K562 (cell line): ENCODE results near the gene GET3. TPM values are rescaled to one million over a fixed set of nuclear protein-coding genes. Genes with fewer than 3 reads are reported as not detected.

Source experiments
- ASH1L ChIP-seq: fragments of 450-650 bp; IDR thresholded peaks from 2 replicates; pipeline ENCODE4 v1.6.1; 2018; ENCODE audit warnings: borderline replicate concordance, mild to moderate bottlenecking, low read depth; ENCODE audit not compliant: partially characterized antibody
- CEBPB ChIP-seq: fragments of 450-650 bp; IDR thresholded peaks from 2 replicates; pipeline ENCODE4 v1.6.1; 2016; ENCODE audit warnings: missing genetic modification characterization, missing compliant biosample characterization
- COPS2 ChIP-seq: fragments of 450-650 bp; conservative IDR thresholded peaks from 2 replicates; pipeline ENCODE4 v1.6.1; 2016; ENCODE audit warnings: mild to moderate bottlenecking, moderate library complexity
- DPF2 ChIP-seq: fragments of 450-650 bp; IDR thresholded peaks from 2 replicates; pipeline ENCODE4 v1.6.1; 2016
- ELK1 ChIP-seq: sonication (generic); formaldehyde crosslinking; IDR thresholded peaks from 2 replicates; pipeline ENCODE4 v1.8.1; 2022; ENCODE audit warnings: missing genetic modification reagents
- HLTF ChIP-seq: fragments of 450-650 bp; IDR thresholded peaks from 2 replicates; pipeline ENCODE4 v1.6.1; 2016
- HNRNPUL1 ChIP-seq: fragments of 200-400 bp; formaldehyde crosslinking; IDR thresholded peaks from 2 replicates; pipeline ENCODE4 v1.6.1; 2017; ENCODE audit warnings: low read length
- KLF16 ChIP-seq: IDR thresholded peaks from 2 replicates; pipeline ENCODE4 v1.6.1; 2016; ENCODE audit warnings: antibody characterized with exemption
- MCM3 ChIP-seq: fragments of 450-650 bp; IDR thresholded peaks from 2 replicates; pipeline ENCODE4 v1.6.1; 2016
- NFIC ChIP-seq: fragments of 450-650 bp; IDR thresholded peaks from 2 replicates; pipeline ENCODE4 v1.6.1; 2017; ENCODE audit warnings: mild to moderate bottlenecking, inconsistent platforms
- NRF1 ChIP-seq, 2 experiments: fragments of 450-650 bp; IDR thresholded peaks in 1 of 2; conservative IDR thresholded peaks in 1 of 2; 2 replicates each; pipeline ENCODE4 v1.6.1; 2014; ENCODE audit warnings: mild to moderate bottlenecking in 2 of 2
- SRF ChIP-seq, 2 experiments: fragments of 250-450, 450-650 bp in 1 of 2; sonication (Bioruptor Pico) in 1 of 2; sonication (generic) in 1 of 2; formaldehyde crosslinking; IDR thresholded peaks; 2 replicates each; pipeline versions ENCODE4 v1.5.0 to v1.5.1; 2020 to 2022; ENCODE audit warnings: mild to moderate bottlenecking in 1 of 2, missing genetic modification reagents in 1 of 2
- STAG1 ChIP-seq: sonication (generic); formaldehyde crosslinking; IDR thresholded peaks from 2 replicates; pipeline ENCODE4 v1.5.0; 2020; ENCODE audit warnings: missing genetic modification reagents, borderline replicate concordance
- ZFPM2 ChIP-seq: fragments of 250-450 bp; sonication (Bioruptor Pico); IDR thresholded peaks from 2 replicates; pipeline ENCODE4 v1.5.1; 2022; ENCODE audit warnings: mild to moderate bottlenecking
- ZNF778 ChIP-seq: fragments of 450-650 bp; formaldehyde crosslinking; IDR thresholded peaks from 2 replicates; pipeline ENCODE4 v1.4.0; 2020; ENCODE audit warnings: mild to moderate bottlenecking, moderate library complexity
- polyA plus RNA-seq, 8 experiments: library from polyadenylated mRNA; depleted of rRNA in 4 of 8; stranded (reverse) in 5 of 8; unstranded in 3 of 8; fragments of >200 nt; fragmentation: Nextera tagmentation in 2 of 8; fragmentation: Illumina TruSeq in 1 of 8; extraction: Ambion mirVana in 2 of 8; extraction: Trizol in 1 of 8; gene quantifications; 2 replicates each; pipeline versions ENCODE4 v1.2.1 to v1.2.3, GENCODE V29; 2011 to 2014; ENCODE audit warnings: inconsistent platforms in 1 of 8, missing spikeins in 1 of 8
- total RNA-seq, 7 experiments: library from RNA; depleted of rRNA in 6 of 7; stranded (reverse); fragments of >200 nt in 6 of 7; fragmentation: Illumina TruSeq in 2 of 7; extraction: Trizol in 2 of 7; gene quantifications; 2 replicates each; pipeline versions ENCODE4 v1.2.1 to v1.2.3, GENCODE V29; 2011 to 2021; ENCODE audit warnings: low replicate concordance in 1 of 7
- TF ChIP-seq, protein P1 (sequence below): sonication (generic); formaldehyde crosslinking; IDR thresholded peaks from 2 replicates; pipeline ENCODE4 v1.8.0; 2022; ENCODE audit warnings: mild to moderate bottlenecking, missing genetic modification reagents
- TF ChIP-seq, protein P2 (sequence below): fragments of 450-650 bp; IDR thresholded peaks from 2 replicates; pipeline ENCODE4 v1.6.1; 2018; ENCODE audit not compliant: partially characterized antibody
- TF ChIP-seq, protein P3 (sequence below): sonication (generic); formaldehyde crosslinking; IDR thresholded peaks from 2 replicates; pipeline ENCODE4 v1.8.1; 2023; ENCODE audit warnings: mild to moderate bottlenecking, missing genetic modification reagents, moderate library complexity

GET3 gene
- total and polyA plus RNA-seq, 9 of the 15 experiments (the other 6 are each of a cell fraction or from before 2014, with no cell fraction given), result 8.3 to 83.5 (median 51.8) TPM

GRCh38 chr19:12784394-12784870 lies 47.1 kb downstream of the GET3 start (continued):
- TF ChIP-seq, protein P1, sequence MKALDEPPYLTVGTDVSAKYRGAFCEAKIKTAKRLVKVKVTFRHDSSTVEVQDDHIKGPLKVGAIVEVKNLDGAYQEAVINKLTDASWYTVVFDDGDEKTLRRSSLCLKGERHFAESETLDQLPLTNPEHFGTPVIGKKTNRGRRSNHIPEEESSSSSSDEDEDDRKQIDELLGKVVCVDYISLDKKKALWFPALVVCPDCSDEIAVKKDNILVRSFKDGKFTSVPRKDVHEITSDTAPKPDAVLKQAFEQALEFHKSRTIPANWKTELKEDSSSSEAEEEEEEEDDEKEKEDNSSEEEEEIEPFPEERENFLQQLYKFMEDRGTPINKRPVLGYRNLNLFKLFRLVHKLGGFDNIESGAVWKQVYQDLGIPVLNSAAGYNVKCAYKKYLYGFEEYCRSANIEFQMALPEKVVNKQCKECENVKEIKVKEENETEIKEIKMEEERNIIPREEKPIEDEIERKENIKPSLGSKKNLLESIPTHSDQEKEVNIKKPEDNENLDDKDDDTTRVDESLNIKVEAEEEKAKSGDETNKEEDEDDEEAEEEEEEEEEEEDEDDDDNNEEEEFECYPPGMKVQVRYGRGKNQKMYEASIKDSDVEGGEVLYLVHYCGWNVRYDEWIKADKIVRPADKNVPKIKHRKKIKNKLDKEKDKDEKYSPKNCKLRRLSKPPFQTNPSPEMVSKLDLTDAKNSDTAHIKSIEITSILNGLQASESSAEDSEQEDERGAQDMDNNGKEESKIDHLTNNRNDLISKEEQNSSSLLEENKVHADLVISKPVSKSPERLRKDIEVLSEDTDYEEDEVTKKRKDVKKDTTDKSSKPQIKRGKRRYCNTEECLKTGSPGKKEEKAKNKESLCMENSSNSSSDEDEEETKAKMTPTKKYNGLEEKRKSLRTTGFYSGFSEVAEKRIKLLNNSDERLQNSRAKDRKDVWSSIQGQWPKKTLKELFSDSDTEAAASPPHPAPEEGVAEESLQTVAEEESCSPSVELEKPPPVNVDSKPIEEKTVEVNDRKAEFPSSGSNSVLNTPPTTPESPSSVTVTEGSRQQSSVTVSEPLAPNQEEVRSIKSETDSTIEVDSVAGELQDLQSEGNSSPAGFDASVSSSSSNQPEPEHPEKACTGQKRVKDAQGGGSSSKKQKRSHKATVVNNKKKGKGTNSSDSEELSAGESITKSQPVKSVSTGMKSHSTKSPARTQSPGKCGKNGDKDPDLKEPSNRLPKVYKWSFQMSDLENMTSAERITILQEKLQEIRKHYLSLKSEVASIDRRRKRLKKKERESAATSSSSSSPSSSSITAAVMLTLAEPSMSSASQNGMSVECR, result no peak; the same call in 1 of the 2 replicates
- TF ChIP-seq, protein P2, sequence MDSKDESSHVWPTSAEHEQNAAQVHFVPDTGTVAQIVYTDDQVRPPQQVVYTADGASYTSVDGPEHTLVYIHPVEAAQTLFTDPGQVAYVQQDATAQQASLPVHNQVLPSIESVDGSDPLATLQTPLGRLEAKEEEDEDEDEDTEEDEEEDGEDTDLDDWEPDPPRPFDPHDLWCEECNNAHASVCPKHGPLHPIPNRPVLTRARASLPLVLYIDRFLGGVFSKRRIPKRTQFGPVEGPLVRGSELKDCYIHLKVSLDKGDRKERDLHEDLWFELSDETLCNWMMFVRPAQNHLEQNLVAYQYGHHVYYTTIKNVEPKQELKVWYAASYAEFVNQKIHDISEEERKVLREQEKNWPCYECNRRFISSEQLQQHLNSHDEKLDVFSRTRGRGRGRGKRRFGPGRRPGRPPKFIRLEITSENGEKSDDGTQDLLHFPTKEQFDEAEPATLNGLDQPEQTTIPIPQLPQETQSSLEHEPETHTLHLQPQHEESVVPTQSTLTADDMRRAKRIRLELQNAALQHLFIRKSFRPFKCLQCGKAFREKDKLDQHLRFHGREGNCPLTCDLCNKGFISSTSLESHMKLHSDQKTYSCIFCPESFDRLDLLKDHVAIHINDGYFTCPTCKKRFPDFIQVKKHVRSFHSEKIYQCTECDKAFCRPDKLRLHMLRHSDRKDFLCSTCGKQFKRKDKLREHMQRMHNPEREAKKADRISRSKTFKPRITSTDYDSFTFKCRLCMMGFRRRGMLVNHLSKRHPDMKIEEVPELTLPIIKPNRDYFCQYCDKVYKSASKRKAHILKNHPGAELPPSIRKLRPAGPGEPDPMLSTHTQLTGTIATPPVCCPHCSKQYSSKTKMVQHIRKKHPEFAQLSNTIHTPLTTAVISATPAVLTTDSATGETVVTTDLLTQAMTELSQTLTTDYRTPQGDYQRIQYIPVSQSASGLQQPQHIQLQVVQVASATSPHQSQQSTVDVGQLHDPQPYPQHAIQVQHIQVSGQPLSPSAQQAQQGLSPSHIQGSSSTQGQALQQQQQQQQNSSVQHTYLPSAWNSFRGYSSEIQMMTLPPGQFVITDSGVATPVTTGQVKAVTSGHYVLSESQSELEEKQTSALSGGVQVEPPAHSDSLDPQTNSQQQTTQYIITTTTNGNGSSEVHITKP, result peak; percentile 39
- TF ChIP-seq, protein P3, sequence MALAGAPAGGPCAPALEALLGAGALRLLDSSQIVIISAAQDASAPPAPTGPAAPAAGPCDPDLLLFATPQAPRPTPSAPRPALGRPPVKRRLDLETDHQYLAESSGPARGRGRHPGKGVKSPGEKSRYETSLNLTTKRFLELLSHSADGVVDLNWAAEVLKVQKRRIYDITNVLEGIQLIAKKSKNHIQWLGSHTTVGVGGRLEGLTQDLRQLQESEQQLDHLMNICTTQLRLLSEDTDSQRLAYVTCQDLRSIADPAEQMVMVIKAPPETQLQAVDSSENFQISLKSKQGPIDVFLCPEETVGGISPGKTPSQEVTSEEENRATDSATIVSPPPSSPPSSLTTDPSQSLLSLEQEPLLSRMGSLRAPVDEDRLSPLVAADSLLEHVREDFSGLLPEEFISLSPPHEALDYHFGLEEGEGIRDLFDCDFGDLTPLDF (CRISPR knock-in tag), result no peak
- TF ChIP-seq HNRNPUL1 (no peak), SRF (CRISPR knock-in tag; IDR thresholded peaks at IDR 0.05) (no peak), ZNF778 (CRISPR knock-in tag) (no peak), KLF16 (peak; percentile 91), ASH1L (no peak), STAG1 (CRISPR knock-in tag) (no peak), ZFPM2 (CRISPR knock-in tag) (no peak), HLTF (0 out of 2 replicates have a peak, but pooled peaks have one; percentile 71), NRF1 (conservative IDR thresholded peaks at IDR 0.05 in 1 of 2, IDR thresholded peaks at IDR 0.05 in 1 of 2) (peak; percentile 49 to 65; a peak in 3 of 4 replicates), MCM3 (no peak), DPF2 (peak; percentile 97), CEBPB (tag) (no peak), COPS2 (no peak), ELK1 (CRISPR knock-in tag) (no peak), NFIC (peak; percentile 88)
